NCI-H2029 treated with DMSO at 0.1 percent for 48 hours (cell line): Measurements from ENCODE around the gene BIRC5.

Experiments used
- DNase-seq: peaks from one replicate; lab custom pipeline; 2025; lab: John Stamatoyannopoulos, UW

Gene BIRC5

DNA sequence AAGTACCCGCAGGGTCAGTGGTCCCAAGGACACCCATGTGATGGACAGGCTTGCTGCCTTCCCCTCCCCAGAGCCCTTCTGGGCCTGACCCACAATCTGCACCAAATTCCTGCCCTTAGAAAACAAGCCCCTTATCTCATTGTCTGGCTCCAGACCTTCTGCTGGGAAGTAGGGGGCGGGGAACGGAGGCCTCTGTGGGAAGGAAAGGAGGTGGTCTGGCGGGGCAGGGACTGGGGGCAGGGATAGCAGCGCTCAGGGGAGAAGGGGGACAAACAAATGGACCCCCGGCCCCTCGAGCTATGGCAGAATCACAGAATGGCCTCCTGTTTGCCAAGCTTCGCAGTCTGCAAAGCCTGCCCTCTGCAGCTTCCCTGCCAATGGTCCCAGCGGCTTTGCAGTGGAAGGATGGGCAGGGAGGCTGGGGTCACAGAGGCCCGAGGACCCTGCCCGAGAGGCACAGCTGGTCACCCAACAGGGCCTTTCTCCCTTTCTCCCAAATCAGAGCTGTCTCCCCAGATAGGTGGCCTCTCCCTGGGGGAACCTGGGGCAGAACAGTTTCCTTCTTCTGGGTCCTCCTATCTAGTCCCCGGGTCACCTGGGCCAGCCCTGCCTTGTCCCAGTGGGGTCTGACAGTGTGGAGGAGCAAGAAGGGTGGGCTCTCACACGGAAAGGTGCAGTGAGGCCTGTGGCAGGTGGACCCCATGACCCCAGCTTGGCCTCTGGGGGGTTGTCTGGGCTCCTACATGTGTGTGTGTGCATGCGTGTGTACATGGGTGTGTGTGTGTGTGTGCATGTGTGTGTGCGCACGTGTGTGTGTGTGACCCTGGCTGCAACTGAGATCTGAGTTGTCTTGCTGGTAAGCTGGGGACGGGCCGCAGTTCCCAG, 42.9 kb downstream of the BIRC5 start:
- DNase-seq, result no peak

DNA sequence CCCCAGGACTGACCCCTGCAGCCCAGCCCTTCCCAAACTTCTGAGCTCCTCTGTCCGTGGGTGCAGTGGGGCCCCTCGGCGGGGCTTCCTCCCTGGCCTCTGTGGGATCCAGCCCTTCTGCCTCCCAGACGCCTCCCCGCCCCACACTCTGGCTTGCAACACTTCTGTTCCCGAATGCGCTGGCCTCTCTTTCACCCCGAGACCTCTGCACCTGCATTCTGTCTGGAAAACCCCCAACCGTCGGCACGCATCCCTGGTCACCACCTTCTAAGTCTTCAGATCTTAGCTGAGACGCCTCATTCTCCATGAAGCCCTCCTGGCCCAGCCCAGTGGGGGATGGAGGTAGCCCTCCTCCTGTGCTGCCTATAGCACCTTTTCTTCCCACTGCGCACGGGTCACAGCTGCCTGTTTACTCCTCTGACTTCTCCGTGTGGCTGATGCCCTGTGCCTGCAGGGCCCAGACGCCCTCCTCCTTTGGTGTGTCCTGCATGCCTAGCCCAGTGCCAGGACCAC, 43.8 kb downstream of the BIRC5 start:
- no peak for DNase-seq

DNA sequence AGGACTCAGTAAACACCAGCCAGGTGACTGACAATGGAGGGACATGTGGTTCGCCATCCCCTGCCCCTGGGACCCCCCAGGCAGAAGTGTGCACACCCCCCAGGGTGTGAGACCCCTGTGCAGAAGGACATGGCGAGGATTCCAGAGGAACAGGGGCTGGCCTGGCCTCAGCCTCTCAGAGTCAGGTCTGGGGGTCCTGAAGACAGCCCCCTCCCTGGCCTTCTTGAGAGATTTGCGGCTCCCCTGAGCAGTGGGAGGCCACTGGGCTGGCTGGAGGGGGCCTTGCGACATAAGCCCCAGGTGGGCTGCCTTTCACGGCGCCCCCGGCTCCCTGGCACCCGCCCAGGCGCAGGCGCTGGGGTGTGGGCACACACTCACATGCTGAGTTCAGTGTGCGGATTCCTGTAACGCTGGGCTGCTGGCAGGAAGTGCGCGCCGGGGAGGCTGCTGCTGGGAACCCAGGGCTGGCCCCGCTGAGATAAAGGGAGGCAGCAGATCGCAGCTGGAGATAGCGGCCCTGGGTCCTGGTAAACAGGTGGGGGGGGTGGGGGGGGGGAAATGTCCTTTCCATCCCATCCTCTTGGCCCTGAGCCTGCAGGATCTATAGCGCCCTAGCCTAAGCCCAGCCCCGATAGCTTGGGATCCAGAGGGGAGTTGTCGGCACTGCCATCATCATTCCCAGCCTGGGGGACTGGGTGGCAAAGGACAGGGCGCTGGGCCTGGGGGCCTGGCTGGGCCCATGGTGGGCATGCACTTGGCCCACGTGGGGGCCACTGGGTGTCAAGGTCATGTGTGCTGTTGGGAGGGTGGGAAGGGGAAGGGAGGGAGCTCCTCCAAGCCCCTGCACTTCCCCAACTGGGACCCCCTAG, 44.5 kb downstream of the BIRC5 start:
- DNase-seq, result no peak

DNA sequence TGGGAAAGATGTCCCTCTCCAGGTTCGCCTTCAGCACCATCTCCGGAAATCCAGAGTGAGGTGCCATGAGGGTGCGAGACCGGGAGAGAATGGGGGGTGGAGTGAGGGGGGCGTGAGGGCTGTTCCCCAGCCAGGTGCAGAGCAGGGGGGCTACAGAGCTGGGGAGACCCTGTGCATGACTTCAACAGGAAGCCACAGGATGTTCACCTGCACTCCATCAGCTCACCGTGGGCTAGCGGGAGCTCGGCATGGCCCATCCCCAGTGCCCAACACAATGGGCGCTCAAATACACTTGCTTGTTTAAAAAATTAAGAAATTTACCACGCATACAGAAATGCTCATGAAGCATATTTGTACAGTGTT, 45.1 kb downstream of the BIRC5 start:
- DNase-seq, result no peak

DNA sequence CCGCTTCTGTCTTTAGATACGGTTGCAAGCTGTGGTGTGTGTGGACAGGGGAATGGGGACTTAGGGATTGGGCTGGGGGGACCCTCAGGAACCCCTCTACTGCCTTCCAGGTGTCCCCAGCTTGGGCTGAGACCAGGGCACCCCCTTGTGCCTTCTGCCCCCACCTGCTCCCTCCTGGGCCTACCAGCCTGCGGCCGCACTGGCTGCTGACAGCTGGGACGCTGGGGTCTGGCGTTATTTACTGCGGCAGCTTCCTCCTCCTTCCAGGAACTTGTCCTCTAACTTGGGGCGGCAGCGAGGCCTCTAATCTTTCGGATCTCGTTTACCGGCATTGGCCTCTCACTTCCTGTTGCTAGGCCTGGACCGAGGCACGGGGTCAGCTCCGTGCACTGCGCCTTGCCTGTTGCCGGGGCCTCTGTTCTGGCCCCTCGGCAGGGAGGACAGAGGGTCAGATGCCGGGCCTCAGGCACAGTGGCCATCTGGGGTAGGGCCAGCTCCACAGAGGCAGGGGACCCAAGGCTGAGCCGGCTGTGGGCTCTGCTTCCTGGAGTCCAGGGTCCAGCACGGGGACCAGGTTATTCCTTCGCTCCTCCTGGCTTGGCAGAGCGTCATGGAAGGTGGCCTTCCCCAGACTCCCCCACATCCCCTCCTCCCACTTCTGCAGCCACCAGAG, 49.1 kb downstream of the BIRC5 start:
- DNase-seq, result no peak

DNA sequence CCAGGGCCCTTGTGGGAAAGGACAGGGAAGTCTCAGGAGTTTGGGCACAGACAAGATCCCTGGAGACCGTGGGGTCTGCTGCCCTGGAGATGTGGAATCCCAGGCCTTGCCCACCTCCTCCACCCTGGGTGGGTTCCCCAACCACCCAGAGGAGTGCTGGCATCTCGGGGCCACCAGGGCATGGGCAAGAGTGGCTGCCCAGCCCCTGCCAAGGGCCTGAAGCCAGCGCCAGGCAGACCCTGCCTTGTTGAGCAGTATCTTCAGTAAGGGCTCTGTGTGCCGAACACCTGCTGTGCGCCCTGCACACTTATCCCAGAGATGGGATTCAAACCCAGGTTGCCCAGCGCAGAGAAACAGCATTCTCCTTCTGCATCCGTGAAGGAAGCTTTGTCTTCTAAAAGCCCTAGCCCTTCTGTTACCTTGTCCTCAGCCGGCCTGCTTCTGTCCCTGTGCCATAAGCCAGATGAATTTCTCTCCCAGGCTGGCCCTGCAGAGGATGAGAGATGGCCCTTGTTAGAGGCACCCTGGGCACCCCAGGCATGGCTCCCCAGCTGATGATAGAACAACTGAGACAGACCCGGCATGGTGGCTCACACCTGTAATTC, 49.8 kb downstream of the BIRC5 start:
- no peak for DNase-seq

DNA sequence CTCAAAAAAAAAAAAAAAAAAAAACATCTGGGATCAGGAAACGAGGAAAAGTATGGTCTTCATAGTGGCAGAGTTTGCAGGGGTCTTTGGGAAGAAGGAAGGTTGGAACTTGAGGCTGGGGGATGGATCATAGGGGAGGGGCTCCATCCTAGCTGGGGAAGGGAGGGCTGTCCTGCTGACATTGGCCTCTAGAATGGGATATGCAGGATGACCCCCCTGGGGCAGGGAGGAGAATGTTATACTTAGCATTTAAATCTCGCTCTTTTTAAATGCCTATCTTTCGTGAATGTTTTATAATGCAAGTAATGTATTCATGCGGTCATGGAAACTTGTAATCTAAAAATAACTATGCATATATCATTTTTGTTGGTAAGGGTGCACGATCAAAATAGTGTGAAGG, 50.5 kb downstream of the BIRC5 start:
- DNase-seq, result no peak

DNA sequence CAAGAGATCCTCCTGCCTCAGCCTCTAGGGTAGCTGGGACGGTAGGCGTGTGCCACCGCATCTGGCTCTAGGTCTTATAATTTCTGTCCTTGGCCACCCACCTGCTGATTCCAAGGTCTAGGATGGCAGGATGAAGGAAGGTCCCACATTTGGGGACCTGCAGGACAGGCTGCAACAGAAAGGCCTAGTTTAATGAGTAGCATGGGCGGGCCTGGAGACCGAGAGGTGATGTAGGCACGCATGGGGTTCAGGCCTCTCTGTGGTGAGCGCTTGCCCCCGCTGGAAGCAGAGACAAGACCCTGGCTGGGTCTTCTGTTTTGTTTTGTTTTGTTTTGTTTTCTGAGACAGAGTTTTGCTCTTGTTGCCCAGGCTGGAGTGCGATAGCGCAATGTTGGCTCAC, 51.1 kb downstream of the BIRC5 start:
- DNase-seq, result no peak

DNA sequence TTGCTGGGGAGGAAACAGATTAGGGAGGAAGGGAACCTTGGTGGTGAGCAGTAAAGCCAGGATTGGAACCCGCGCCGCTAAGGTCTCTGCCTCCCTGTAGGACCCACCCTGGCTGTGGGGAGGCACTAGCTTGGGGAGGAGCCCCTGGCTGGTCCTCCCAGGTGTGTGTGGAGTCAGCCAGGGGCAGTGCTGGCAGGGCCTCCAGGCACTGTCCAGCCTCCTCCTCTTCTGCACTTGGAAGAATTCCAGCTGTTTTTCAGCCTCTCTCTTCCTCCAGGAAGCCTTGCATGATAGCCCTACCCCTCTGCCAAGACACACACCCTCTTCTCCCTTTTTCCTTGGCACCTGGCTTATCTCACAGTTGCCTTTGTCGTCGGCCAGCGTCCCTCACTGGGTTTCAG, 52.2 kb downstream of the BIRC5 start:
- peak; percentile 37 for DNase-seq

DNA sequence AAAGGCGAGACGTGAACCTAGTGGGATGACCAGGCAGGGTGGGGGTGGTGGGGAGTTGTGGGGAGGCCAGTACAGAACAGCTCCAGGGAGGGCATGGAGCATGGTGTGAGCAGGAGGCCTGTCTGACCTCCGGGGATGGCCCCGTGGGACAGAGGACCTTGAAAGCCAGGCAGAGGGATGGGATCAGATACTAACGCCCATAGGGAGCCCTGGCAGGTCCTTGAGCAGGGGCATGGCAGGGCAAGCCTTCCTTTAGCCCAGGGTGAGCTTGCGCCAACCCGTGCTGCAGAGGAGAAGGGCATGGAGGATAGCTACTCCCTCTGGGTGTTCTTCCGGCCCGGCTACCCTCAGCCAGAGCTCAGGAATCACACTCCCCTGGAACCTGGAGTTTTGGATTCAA, 52.7 kb downstream of the BIRC5 start:
- no peak for DNase-seq

DNA sequence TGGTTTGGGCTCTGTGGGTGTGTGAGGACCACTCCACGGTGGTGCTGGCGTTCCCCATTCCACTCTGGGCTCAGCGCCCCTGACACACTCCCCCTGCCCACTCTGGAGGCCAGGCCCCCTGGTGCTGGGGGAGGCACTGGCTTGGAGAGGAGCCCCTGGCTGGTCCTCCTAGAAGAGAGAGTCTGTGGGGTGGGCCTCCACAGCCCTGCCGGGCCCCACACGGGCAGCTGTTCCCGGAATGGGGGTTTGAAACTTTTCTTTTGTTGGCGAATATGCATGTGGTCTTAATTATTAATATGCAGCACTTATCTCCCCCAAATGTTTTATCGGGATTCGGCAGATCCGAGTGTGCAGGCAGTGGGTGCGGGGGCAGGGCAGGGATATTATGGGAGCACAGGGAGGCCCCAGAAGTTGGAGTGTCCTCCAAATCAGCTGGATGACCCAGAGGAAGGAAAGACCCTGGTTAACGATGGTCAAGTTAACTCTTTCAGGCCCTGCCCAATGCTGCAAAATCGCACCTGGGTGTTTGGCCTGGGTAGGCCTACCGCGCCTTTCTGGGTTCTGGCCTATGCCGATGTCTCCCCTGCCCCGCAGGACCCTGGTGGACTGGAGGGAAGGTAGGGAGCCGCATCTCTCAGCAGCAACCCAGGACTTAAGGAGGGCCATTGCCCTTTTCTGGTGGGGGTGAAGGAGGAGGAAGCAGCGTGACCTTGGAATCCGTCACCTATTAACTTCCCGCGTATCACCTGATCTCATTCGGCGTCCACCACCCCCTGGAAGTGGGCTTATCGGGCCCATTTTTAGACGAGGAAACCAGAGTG, 53.4 kb downstream of the BIRC5 start:
- DNase-seq, result no peak

DNA sequence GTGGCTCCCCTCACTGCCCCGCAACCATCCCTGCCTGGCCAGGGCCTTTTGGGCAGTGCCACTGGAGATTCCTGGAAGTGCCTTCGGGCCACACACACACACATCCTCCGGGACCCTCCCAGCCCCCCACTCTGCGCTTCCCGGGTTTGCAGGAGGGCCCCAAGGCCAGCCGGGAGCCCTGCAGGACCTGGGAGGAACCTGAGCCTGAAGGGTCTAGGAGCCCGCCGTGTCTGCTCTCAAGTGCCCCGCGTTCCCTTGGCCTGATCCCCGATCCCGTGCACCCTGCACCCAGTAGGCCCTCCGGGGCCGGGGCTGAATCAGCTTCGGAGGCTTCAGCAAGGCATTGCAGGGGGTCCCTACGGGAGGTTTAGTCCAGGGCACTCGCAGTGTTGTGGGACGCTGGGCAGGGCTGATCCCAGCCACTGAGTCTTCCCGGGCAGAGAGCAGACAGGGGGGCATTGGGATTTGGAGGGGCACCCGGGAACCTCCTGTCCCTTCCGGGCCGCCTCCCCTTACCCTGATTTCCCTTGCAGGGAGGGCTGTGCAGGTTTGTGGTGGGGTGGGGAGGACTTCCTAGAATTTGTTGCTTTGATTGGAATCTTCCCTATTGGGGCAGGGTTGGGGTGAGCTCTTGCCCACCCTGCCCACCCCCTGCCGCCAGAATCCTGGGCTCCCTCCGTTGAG, 54.3 kb downstream of the BIRC5 start:
- no peak for DNase-seq

DNA sequence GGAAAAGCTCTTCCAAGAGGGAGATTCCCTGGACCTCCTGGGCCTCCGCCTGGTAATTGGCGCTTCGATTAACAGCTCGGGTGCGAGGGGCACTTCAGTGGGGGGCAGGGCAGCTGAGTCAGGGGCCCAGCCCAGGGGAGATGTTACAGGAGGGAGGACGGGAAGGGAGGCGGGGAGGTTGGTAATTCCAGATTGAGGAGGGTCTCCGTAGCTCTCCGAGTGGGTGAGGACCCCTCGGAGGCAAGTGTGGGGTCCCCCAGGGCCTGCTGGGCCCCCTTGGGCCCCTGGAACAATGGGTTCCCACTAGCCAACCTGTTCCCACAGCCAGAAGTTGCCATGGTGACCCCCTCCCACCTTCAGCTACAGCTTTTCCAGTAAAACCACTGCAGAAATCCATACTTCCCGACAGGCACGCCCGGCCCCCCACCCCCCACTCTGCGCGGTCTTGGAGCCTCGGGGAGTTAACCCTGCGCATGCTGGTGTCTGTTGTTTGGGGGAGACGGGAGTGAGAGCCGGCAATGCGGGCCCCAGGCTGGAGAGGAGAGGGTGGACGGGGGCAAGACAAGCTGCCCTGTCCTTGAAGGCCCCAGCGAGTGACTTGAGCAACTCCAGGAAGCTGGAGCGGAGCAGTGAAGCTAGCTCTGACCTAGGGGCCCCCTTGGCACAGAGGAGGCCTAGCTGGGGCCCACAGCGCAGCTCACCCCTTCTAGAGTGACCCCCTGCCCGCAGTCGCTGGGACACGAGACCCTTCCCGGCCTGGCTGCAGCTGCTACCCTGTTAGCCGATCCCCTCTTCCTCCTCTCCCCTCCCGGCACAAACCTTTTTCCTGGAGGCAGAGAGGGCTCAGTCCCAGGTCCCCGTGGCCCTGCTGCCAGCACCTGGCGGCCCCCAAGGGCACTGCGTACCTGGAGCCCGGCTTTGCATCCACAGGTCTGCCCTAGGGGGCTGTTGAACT, 55.2 kb downstream of the BIRC5 start:
- no peak for DNase-seq

DNA sequence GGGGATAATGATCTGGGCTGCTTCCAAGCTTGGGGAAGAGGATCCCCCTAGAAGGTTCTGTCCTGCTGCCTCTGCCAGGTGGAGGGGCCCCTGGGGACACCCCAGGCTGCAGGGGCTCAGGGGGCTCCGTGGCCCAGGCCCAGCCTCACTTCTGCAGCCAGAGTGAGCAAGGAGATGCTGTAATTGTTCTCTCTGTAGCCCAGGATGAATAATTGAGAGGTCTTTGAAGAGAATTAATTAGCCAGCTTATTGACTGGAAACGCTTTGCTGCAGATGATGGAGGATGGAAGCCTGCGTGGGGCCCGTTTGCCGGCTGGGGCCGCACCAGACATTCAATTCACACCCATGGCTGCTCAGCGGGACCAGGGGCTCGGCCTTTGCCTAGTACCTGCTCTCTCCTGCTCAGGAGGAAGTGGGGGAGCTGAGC, 55.9 kb downstream of the BIRC5 start:
- no peak for DNase-seq

DNA sequence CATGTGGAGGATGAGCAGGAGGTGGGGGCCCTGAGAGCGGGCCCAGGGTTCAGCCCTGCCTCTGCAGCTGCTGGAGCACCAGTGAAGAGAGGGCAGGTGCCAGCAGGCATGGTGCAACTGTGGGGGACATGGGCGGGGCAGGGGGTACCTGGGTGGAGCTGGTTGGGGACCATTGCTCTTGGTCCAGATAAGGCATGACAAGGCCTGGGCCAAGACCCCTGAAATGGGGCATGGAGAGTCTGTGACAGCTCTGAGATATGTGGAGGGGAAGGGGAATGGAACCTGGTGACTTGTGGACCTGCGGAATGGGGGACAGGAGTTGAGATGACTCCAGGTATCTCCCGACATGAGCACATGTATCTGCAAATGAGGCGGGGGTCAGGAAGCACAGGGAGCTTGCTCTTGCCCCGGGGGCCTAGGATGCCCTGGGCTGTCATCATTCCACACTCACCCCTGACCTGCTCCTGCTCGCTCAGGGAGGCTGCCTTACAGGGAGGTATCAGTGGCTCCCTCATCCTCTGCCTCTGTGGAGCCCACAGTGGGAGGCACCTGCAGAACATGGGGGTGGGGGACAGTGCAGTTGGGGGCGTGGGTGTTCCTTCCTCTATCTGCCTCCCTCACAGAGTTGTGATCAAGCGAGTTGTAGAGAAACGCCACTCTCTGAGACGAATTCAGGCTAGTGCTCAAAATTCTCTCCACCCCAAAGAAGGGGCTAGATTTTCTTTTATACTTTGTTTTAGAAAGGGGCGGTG, 57.5 kb downstream of the BIRC5 start:
- DNase-seq, result no peak

DNA sequence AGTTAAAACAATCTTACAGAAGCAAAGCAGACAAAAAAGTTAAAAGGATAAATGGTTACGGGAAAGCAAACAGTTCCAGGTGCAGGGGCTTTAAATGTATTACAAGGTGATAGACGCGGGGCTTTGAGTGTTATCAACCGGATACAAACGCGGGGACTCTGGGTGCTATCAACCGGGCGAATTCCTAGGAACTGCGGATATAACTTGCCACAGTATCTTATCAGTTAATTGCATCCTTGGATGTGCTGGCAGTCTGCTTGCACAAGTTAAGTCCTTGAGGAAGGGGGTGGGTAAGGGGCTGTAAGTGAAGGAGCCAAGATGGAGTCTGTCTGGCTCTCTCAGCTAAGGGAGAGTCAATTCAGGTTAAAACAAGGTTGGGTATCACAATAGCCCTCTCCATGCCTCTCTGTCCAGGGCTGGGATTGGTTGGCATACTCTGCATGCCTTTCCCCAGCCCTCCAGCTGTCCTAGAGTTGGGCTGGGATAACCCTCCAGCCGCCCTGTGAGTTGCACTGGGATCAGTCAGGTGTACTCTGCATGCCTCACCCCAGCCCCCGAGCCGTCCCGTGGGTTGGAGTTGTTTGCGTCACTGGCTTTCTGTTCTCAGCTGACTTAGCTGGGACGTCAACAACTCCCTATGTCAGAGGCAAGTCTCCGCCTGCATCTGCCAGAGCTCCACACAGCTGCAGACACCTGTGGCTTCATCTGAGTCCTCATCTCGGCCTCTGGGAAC, 58.3 kb downstream of the BIRC5 start:
- DNase-seq, result no peak

DNA sequence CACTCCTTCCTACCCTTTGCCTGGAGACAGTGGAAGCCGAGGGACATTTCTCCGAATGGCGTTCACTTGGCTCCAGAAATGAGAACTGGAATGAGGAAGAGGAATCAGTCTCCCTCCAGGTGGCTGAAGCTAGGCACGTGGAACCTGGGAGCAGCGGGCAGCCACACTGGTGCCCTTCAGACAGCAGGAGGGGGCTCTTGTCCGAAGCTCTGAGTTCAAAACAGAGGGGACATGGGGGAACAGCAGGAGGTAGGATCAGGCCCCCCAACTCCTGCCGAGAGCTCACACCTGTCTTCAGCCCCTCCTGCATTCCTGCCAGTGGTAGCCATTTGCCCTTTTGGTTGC, 58.8 kb downstream of the BIRC5 start:
- DNase-seq, result no peak

DNA sequence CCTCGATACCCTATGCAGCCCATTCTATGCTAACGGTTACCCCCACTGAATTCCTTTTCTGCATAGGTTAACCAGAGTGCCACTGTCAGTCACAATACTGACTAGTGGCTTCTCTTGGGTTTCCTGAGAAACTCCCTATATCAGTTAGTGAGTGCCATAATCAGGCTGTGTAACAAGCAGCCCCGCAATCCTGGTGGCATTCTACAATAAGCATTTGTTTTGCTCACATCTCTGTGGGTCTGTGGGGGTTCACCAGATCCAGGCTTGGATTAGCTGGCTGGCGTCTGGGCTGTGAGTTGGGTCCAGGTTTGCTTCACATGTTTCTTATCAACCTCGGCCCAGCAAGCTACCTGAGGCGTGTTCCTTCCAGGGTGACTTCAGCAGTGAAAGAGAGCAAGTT, 59.8 kb downstream of the BIRC5 start:
- DNase-seq, result no peak
